Thyroid gland (tissue), 4 donors: ENCODE results near the gene TLDC2.

Source experiments
- POLR2A ChIP-seq, 2 donors: fragments of 450-650 bp; IDR thresholded peaks; one replicate each; pipeline ENCODE4 v1.6.1; 2017; ENCODE audit warnings: antibody characterized with exemption in 2 of 2, mild to moderate bottlenecking in 2 of 2, moderate library complexity in 1 of 2
- TF ChIP-seq, protein P1 (sequence below), 6 experiments: fragments of 200-600 bp in 3 of 6; fragments of 450-650 bp in 3 of 6; sonication (generic) in 3 of 6; IDR thresholded peaks; one replicate each; pipeline ENCODE4 v1.5.1; 2016 to 2019; ENCODE audit warnings: antibody characterized with exemption in 6 of 6, mild to moderate bottlenecking in 2 of 6, inconsistent platforms in 1 of 6, moderate library complexity in 1 of 6

DNA sequence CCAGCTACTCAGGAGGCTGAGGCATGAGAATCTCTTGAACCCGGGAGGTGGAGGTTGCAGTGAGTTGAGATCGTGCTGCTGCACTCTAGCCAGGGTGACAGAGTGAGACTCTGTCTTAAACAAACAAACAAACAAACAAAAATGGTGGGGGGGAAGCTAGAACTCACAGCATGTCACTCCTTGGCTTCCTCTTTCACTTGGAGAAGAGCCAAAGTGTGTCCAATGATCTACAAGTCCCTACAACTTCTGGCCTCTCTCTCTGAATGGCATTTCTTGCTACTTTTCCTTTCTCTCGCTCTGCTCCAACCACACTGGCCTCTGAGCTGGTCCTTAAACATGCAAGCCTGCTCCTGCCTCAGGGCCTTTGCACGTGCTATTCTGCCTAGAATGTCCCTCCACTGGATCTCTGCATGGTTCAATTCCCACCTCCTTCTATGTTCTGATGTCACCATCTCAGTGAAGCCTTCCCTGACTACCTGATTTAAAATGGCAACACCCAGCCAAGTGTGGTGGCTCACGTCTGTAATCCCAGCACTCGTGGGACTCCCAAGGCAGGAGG lies 8.1 kb downstream of the TLDC2 start:
- TF ChIP-seq, protein P1, sequence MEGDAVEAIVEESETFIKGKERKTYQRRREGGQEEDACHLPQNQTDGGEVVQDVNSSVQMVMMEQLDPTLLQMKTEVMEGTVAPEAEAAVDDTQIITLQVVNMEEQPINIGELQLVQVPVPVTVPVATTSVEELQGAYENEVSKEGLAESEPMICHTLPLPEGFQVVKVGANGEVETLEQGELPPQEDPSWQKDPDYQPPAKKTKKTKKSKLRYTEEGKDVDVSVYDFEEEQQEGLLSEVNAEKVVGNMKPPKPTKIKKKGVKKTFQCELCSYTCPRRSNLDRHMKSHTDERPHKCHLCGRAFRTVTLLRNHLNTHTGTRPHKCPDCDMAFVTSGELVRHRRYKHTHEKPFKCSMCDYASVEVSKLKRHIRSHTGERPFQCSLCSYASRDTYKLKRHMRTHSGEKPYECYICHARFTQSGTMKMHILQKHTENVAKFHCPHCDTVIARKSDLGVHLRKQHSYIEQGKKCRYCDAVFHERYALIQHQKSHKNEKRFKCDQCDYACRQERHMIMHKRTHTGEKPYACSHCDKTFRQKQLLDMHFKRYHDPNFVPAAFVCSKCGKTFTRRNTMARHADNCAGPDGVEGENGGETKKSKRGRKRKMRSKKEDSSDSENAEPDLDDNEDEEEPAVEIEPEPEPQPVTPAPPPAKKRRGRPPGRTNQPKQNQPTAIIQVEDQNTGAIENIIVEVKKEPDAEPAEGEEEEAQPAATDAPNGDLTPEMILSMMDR (IDR thresholded peaks at IDR 0.05): no peak
- TF ChIP-seq POLR2A (IDR thresholded peaks at IDR 0.05): no peak
